HepG2 (cell line): ENCODE results near the gene FBF1. TPM values are rescaled to one million over a fixed set of nuclear protein-coding genes. Genes with fewer than 3 reads are reported as not detected.

Source experiments
- GLMP ChIP-seq: sonication (generic); formaldehyde crosslinking; IDR thresholded peaks from 2 replicates; pipeline ENCODE4 v1.9.0; 2021; ENCODE audit warnings: missing genetic modification reagents, mild to moderate bottlenecking, borderline replicate concordance
- HHEX ChIP-seq: IDR thresholded peaks from 2 replicates; pipeline ENCODE4 v1.6.1; 2016; ENCODE audit warnings: control low read depth
- KDM6A ChIP-seq: IDR thresholded peaks from 2 replicates; pipeline ENCODE4 v1.6.1; 2016; ENCODE audit warnings: low read depth
- PITX1 ChIP-seq: sonication (generic); formaldehyde crosslinking; IDR thresholded peaks from 2 replicates; pipeline ENCODE4 v1.5.1; 2020; ENCODE audit warnings: mild to moderate bottlenecking, missing genetic modification reagents
- RELA ChIP-seq: sonication (generic); formaldehyde crosslinking; IDR thresholded peaks from 2 replicates; pipeline ENCODE4 v1.4.0; 2020; ENCODE audit warnings: missing genetic modification reagents
- RXRB ChIP-seq: IDR thresholded peaks from 2 replicates; pipeline ENCODE4 v1.6.1; 2016; ENCODE audit warnings: borderline replicate concordance, missing genetic modification reagents, missing compliant biosample characterization
- SMARCC2 ChIP-seq: fragments of 450-650 bp; IDR thresholded peaks from 2 replicates; pipeline ENCODE4 v1.6.1; 2017; ENCODE audit warnings: antibody characterized with exemption, mild to moderate bottlenecking
- SMARCE1 ChIP-seq: fragments of 450-650 bp; IDR thresholded peaks from 2 replicates; pipeline ENCODE4 v1.6.1; 2017; ENCODE audit warnings: borderline replicate concordance
- SNAPC4 ChIP-seq: sonication (generic); formaldehyde crosslinking; IDR thresholded peaks from 2 replicates; pipeline ENCODE4 v1.4.0; 2020; ENCODE audit warnings: mild to moderate bottlenecking, missing genetic modification reagents
- TAF1 ChIP-seq: sonication (generic); formaldehyde crosslinking; IDR thresholded peaks from 2 replicates; pipeline ENCODE4 v1.4.0; 2020; ENCODE audit warnings: missing genetic modification reagents
- TFE3 ChIP-seq: IDR thresholded peaks from 2 replicates; pipeline ENCODE4 v1.6.1; 2016
- TMF1 ChIP-seq: sonication (generic); formaldehyde crosslinking; IDR thresholded peaks from 2 replicates; pipeline ENCODE4 v1.8.1; 2022; ENCODE audit warnings: low read depth, missing genetic modification reagents
- YEATS4 ChIP-seq: sonication (generic); formaldehyde crosslinking; IDR thresholded peaks from 2 replicates; pipeline ENCODE4 v1.4.0; 2020; ENCODE audit warnings: missing genetic modification reagents, borderline replicate concordance
- ZMYM2 ChIP-seq: sonication (generic); formaldehyde crosslinking; IDR thresholded peaks from 2 replicates; pipeline ENCODE4 v1.8.0; 2022; ENCODE audit warnings: mild to moderate bottlenecking, missing genetic modification reagents
- ZNF260 ChIP-seq: sonication (generic); formaldehyde crosslinking; IDR thresholded peaks from 2 replicates; pipeline ENCODE4 v1.4.0; 2020; ENCODE audit warnings: missing genetic modification reagents, low read depth, mild to moderate bottlenecking, borderline replicate concordance
- ZNF350 ChIP-seq: sonication (generic); formaldehyde crosslinking; IDR thresholded peaks from 2 replicates; pipeline ENCODE4 v1.4.0; 2020; ENCODE audit warnings: mild to moderate bottlenecking, low read depth, missing genetic modification reagents, borderline replicate concordance
- ZNF713 ChIP-seq: sonication (generic); formaldehyde crosslinking; IDR thresholded peaks from 2 replicates; pipeline ENCODE4 v1.4.0; 2020; ENCODE audit warnings: mild to moderate bottlenecking, missing genetic modification reagents
- ZNF782 ChIP-seq: sonication (generic); formaldehyde crosslinking; IDR thresholded peaks from 2 replicates; pipeline ENCODE4 v1.4.0; 2020; ENCODE audit warnings: missing genetic modification reagents, mild to moderate bottlenecking, borderline replicate concordance
- polyA plus RNA-seq, 8 experiments: library from polyadenylated mRNA; depleted of rRNA in 3 of 8; stranded (reverse) in 7 of 8; unstranded in 1 of 8; fragments of >200 nt; fragmentation: Illumina TruSeq in 4 of 8; extraction: Trizol in 4 of 8; gene quantifications; 2 replicates each; pipeline versions ENCODE4 v1.2.1 to v1.2.3, GENCODE V29; 2011 to 2016; ENCODE audit warnings: low read depth in 4 of 8, missing spikeins in 1 of 8, mixed read lengths in 1 of 8; ENCODE audit not compliant: insufficient read depth in 1 of 8
- total RNA-seq, 5 experiments: library from RNA; depleted of rRNA; stranded (reverse); fragments of >200 nt; fragmentation: Illumina TruSeq; extraction: Trizol; gene quantifications; 2 replicates each; pipeline ENCODE4 v1.2.3, GENCODE V29; 2016; ENCODE audit warnings: low read depth in 1 of 5
- TF ChIP-seq, protein P1 (sequence below): sonication (generic); formaldehyde crosslinking; IDR thresholded peaks from 2 replicates; pipeline ENCODE4 v1.9.0; 2021; ENCODE audit warnings: missing genetic modification reagents, borderline replicate concordance
- TF ChIP-seq, protein P2 (sequence below): sonication (generic); formaldehyde crosslinking; IDR thresholded peaks from 2 replicates; pipeline ENCODE4 v1.5.1; 2020; ENCODE audit warnings: missing genetic modification reagents, mild to moderate bottlenecking, borderline replicate concordance

Gene FBF1
- total and polyA plus RNA-seq, 2 of the 13 experiments (the other 11 are each of a cell fraction or from before 2014, with no cell fraction given): 2.4 to 8.1 TPM

GRCh38 chr17:75979705-75980187, 38.9 kb upstream of the FBF1 start (continued):
- no peak for TF ChIP-seq TFE3
- TF ChIP-seq ZMYM2 (CRISPR knock-in tag): no peak
- peak; percentile 9; the same call in 1 of the 2 replicates for TF ChIP-seq ZNF350 (CRISPR knock-in tag)
- no peak; the same call in none of the 2 replicates for TF ChIP-seq YEATS4 (CRISPR knock-in tag)
- no peak for TF ChIP-seq RXRB (CRISPR knock-in tag)
- TF ChIP-seq SMARCC2: no peak
- TF ChIP-seq ZNF260 (CRISPR knock-in tag): no peak
- peak; percentile 20; the same call in 1 of the 2 replicates for TF ChIP-seq TMF1
- TF ChIP-seq, protein P1, sequence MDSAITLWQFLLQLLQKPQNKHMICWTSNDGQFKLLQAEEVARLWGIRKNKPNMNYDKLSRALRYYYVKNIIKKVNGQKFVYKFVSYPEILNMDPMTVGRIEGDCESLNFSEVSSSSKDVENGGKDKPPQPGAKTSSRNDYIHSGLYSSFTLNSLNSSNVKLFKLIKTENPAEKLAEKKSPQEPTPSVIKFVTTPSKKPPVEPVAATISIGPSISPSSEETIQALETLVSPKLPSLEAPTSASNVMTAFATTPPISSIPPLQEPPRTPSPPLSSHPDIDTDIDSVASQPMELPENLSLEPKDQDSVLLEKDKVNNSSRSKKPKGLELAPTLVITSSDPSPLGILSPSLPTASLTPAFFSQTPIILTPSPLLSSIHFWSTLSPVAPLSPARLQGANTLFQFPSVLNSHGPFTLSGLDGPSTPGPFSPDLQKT: no peak
- TF ChIP-seq, protein P2, sequence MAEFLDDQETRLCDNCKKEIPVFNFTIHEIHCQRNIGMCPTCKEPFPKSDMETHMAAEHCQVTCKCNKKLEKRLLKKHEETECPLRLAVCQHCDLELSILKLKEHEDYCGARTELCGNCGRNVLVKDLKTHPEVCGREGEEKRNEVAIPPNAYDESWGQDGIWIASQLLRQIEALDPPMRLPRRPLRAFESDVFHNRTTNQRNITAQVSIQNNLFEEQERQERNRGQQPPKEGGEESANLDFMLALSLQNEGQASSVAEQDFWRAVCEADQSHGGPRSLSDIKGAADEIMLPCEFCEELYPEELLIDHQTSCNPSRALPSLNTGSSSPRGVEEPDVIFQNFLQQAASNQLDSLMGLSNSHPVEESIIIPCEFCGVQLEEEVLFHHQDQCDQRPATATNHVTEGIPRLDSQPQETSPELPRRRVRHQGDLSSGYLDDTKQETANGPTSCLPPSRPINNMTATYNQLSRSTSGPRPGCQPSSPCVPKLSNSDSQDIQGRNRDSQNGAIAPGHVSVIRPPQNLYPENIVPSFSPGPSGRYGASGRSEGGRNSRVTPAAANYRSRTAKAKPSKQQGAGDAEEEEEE (CRISPR knock-in tag): 0 out of 2 replicates have a peak, but pooled peaks have one; percentile 16
- no peak for TF ChIP-seq PITX1
- no peak; the same call in 1 of the 2 replicates for TF ChIP-seq SNAPC4 (CRISPR knock-in tag)
- TF ChIP-seq ZNF713 (CRISPR knock-in tag): no peak; the same call in 1 of the 2 replicates
- peak; percentile 54; the same call in 1 of the 2 replicates for TF ChIP-seq ZNF782 (CRISPR knock-in tag)
- TF ChIP-seq HHEX (CRISPR knock-in tag): no peak
- TF ChIP-seq RELA (CRISPR knock-in tag): 0 out of 2 replicates have a peak, but pooled peaks have one; percentile 13
- TF ChIP-seq KDM6A (CRISPR knock-in tag): no peak; the same call in 1 of the 2 replicates
- TF ChIP-seq SMARCE1: no peak
- TF ChIP-seq TAF1 (CRISPR knock-in tag): no peak
- TF ChIP-seq GLMP (CRISPR knock-in tag): no peak
